Erythroblast (primary cell): ENCODE data around the gene GDF11.

Experiments
- GATA1 ChIP-seq: IDR thresholded peaks from 2 replicates; pipeline ENCODE4 v1.6.1; 2011; ENCODE audit warnings: low read depth, mild to moderate bottlenecking, control low read depth, low read length, moderate library complexity
- POLR2A ChIP-seq: IDR thresholded peaks from 2 replicates; pipeline ENCODE4 v1.6.1; 2011; ENCODE audit warnings: mild to moderate bottlenecking, low read length

DNA sequence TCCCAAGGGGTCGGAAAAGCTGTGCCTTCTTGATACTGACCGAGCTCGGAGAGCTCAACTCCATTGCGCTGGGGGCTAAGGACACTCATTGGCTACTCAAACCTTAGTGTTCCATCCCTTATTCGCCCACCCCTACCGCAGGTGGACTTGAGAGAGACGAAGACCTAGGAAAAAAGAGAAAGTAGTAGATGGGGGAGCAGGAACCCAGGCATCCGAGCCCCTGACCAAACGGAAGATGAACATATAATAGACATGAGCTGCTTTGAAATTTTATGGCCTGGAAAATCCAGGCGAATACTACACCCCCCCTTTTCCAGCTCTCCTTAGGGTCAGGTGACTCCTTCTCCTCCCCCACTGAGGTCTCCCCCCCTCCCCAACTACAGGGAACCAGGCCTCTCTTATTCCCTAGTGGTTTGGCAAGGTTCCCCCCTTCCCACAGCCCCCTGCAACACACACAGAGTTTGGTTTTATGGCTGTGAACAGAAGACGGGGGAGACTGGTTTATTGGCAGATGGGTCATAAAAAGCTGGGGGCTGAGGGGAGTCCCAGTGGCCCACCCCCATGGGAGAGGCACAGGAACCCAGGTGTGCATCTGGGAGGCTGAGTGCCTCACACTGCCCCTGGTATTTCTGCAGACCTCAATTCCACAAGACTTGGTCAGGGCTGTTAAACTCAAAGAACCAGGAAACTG is 1.6 kb downstream of the GDF11 start:
- no peak for TF ChIP-seq POLR2A
- TF ChIP-seq GATA1, result no peak
